ENCODE data around the gene ATRNL1. TPM values are rescaled to one million over a fixed set of nuclear protein-coding genes. Genes with fewer than 3 reads are reported as not detected.

The ATRNL1 gene
- total RNA-seq, 1 donor from 2014 or later: 222 TPM

- peak; percentile 67 for DNase-seq (ENCODE audit: low spot score)
Observed at GRCh38 chr10:115830265-115830970, 737.3 kb downstream of the ATRNL1 start.

GRCh38 chr10:115831016-115831415, 737.9 kb downstream of the ATRNL1 start:
- DNase-seq (ENCODE audit: low spot score): no peak

- DNase-seq (ENCODE audit: low spot score): no peak
Observed at GRCh38 chr10:115833119-115833518, 740.0 kb downstream of the ATRNL1 start.

GRCh38 chr10:115844591-115844990, 751.4 kb downstream of the ATRNL1 start:
- DNase-seq (ENCODE audit: low spot score): peak; percentile 61

GRCh38 chr10:115845921-115846320, 752.8 kb downstream of the ATRNL1 start:
- no peak for DNase-seq (ENCODE audit: low spot score)

- DNase-seq (ENCODE audit: low spot score): no peak
Observed at GRCh38 chr10:115846528-115846927, 753.4 kb downstream of the ATRNL1 start.

GRCh38 chr10:115849197-115849596, 756.0 kb downstream of the ATRNL1 start:
- no peak for DNase-seq (ENCODE audit: low spot score)

- DNase-seq (ENCODE audit: low spot score): no peak
Observed at GRCh38 chr10:115850666-115851065, 757.5 kb downstream of the ATRNL1 start.

- no peak for DNase-seq (ENCODE audit: low spot score)
Observed at GRCh38 chr10:115851695-115852094, 758.5 kb downstream of the ATRNL1 start.

GRCh38 chr10:115854740-115855435, 761.7 kb downstream of the ATRNL1 start:
- DNase-seq (ENCODE audit: low spot score): peak; percentile 17

GRCh38 chr10:115856580-115856979, 763.4 kb downstream of the ATRNL1 start:
- DNase-seq (ENCODE audit: low spot score): no peak

- DNase-seq (ENCODE audit: low spot score): no peak
Observed at GRCh38 chr10:115857856-115858255, 764.7 kb downstream of the ATRNL1 start.

- DNase-seq (ENCODE audit: low spot score): no peak
Observed at GRCh38 chr10:115860182-115861107, 767.3 kb downstream of the ATRNL1 start.

- DNase-seq (ENCODE audit: low spot score): no peak
Observed at GRCh38 chr10:115861455-115861854, 768.3 kb downstream of the ATRNL1 start.

GRCh38 chr10:115861864-115862263, 768.7 kb downstream of the ATRNL1 start:
- DNase-seq (ENCODE audit: low spot score): no peak

- DNase-seq (ENCODE audit: low spot score): no peak
Observed at GRCh38 chr10:115866174-115866573, 773.0 kb downstream of the ATRNL1 start.

- no peak for DNase-seq (ENCODE audit: low spot score)
Observed at GRCh38 chr10:115866691-115867090, 773.5 kb downstream of the ATRNL1 start.

- DNase-seq (ENCODE audit: low spot score): no peak
Observed at GRCh38 chr10:115867305-115867704, 774.1 kb downstream of the ATRNL1 start.

GRCh38 chr10:115871855-115872254, 778.7 kb downstream of the ATRNL1 start:
- DNase-seq (ENCODE audit: low spot score): no peak

- no peak for DNase-seq (ENCODE audit: low spot score)
Observed at GRCh38 chr10:115875172-115875571, 782.0 kb downstream of the ATRNL1 start.

GRCh38 chr10:115879372-115880089, 786.4 kb downstream of the ATRNL1 start:
- no peak for DNase-seq (ENCODE audit: low spot score)

Measured in umbilical cord (tissue), 2 donors.